GM12892 (cell line): ENCODE results near the gene USP33. TPM values are rescaled to one million over a fixed set of nuclear protein-coding genes. Genes with fewer than 3 reads are reported as not detected.
"Not testable (repeated sequence)": the region's sequence is repeated elsewhere in the genome, so short reads cannot be mapped to it uniquely, and the experiment has no call there.

Experiments used
- DNase-seq: peaks from one replicate; pipeline ENCODE4 v3.0.0; 2011; ENCODE audit not compliant: insufficient read length
- FAIRE-seq: peaks from 2 replicates; lab custom pipeline; 2011; peaks lifted over from hg19 to GRCh38; lab: Jason Lieb, UNC
- POLR2A ChIP-seq: IDR thresholded peaks from 2 replicates; pipeline ENCODE4 v1.6.1; 2011; ENCODE audit warnings: low read depth, low read length, control low read depth
- POLR2AphosphoS5 ChIP-seq: IDR thresholded peaks from 2 replicates; pipeline ENCODE4 v1.6.1; 2011; ENCODE audit warnings: low read depth, low read length, control low read depth
- TAF1 ChIP-seq: IDR thresholded peaks from 2 replicates; pipeline ENCODE4 v1.6.1; 2011; ENCODE audit warnings: low read depth, mild to moderate bottlenecking, control low read depth, low read length, borderline replicate concordance
- polyA plus RNA-seq: library from polyadenylated mRNA; unstranded; fragments of >200 nt; gene quantifications from one replicate; pipeline ENCODE4 v1.2.1, GENCODE V29; 2012; ENCODE audit warnings: missing spikeins, inconsistent platforms; ENCODE audit not compliant: missing spikeins

Gene USP33
- 28.7 TPM for polyA plus RNA-seq

DNA sequence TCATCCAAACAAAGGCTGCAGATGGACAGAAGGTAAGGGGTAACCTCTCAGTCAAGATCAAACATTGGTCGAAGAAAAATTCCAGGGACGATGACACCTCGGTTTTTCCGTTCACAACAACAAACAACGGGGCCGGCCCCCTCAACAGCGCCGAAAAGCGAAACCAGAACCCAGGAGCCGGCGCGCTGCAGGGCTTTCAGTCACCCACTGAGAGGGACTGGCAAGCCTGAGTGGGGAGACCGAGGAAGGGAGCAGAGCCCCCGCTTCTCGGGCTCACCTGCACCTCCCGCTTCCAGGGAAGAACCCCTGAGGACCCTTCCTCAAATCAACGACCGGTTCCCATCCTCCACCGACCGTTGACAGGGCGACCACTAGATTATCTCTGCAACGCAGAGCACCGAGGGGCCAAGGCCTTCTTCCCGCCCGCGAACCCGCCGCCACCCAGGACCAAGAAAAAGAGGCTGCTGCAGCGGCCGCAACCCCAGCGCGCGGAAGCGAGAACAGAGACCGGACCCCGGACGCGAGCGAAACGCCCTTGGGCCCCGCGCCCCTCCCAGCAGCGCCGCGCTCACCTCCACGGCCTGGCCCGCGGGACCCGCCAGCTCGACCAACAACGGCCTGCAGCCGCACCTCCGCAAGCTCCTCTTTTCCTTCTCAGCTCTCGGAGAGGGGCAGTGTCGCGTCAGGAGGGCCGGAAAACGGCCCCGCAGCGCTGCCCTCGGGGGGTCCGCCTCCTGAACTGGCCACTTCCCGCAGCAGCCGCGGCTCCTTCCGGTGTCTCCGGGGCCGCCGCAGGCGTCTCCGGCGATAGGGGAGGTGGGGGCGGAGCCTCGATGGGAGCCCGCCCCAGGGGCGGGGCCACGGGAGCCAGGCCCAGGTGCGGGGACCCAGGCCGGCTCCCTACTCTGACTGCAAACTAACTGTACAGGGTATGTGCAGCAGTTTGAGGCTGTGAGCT is at the start of gene USP33:
TSS of gene USP33 (minus strand) at position 782 of the 958 bp plus-strand sequence. CDS start 18,155 bp downstream, outside the sequence.
- DNase-seq (peak; percentile 73), FAIRE-seq (peak; percentile 93)
- TF ChIP-seq TAF1 = 0 out of 2 replicates have a peak, but pooled peaks have one; percentile 8
- peak; percentile 51; the same call in 1 of the 2 replicates for TF ChIP-seq POLR2AphosphoS5
- peak; percentile 55; the same call in 1 of the 2 replicates for TF ChIP-seq POLR2A

DNA sequence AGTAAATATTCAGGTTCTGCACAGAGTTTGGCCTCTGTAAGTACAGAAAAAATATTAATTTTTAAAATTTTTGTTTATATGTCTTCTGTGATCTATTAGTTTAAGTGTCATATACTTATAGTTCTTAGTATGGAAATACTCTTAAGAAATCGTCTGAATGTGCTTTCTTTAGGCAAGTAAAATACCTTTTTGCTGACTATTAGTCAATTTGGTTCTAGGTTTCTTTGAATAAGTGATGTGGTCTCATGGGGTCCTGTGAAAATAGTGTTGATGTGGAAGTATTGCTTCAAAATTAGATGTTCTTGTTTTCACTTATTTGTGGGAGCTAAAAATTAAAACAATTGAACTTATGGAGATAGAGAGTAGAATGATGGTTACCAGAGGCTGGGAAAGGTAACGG is 43.7 kb upstream of the USP33 start:
- TF ChIP-seq POLR2AphosphoS5 (no peak), POLR2A (no peak), TAF1 (no peak)
- DNase-seq (no peak), FAIRE-seq (no peak)

DNA sequence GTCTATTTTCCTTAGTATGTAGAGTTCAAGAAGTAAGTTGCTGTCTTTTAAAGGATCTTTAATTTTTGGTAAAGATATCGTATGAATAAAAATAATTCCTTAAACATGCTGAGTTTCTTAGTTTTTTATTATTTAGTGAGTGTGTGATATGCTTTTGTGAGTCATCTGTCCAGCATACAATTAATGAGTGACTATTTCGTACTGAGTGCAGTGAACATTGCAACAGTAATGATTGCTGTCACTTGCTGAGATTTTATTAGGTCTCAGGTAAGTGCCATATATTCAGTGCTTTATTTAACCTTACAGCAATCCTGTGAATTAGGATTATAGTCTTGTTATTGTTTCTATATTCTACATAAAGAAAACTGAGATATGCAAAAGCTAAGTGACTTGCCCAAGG is 42.4 kb upstream of the USP33 start:
- DNase-seq (no peak), FAIRE-seq (no peak)
- TF ChIP-seq TAF1 = no peak
- TF ChIP-seq POLR2A = no peak
- no peak for TF ChIP-seq POLR2AphosphoS5

GRCh38 chr1:77797991-77798390 is 38.3 kb upstream of the USP33 start:
- no peak for TF ChIP-seq TAF1
- TF ChIP-seq POLR2AphosphoS5 = no peak
- no peak for TF ChIP-seq POLR2A
- FAIRE-seq = no peak
- no peak for DNase-seq

DNA sequence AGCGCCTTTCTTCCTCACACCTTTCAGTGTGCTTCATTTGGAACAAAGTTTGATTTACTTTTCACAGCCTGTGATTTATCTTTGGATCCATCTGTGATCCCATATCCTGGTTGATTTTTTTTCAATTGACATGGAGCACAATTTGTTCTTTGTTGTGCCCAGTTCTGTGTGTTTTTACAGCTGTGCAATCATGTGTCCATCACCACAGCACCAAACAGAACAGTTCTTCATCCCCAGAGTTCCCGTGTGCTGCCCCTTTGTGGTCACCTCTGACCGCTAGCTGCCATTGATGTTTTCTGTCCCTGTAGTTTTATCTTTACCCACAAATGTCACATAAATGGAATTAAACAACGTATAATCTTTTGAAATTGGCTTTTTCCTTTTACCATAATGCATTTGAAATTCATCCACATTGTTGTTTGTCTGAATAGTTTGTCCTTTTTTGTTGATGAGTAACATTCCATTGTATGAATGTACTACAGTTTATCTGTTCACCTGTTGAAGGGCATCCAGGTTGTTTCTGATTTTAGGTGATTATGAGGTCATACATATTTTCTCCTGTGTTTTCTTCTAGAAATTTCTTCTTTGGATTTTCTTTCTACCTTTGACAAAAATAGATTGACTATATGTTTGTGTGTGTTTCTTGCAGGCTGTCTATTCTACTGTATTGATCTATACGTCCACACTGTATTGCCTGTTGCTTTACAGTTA is 37.2 kb upstream of the USP33 start:
- DNase-seq (no peak), FAIRE-seq (no peak)
- TF ChIP-seq TAF1 = no peak
- TF ChIP-seq POLR2AphosphoS5 = no peak
- TF ChIP-seq POLR2A = no peak

DNA sequence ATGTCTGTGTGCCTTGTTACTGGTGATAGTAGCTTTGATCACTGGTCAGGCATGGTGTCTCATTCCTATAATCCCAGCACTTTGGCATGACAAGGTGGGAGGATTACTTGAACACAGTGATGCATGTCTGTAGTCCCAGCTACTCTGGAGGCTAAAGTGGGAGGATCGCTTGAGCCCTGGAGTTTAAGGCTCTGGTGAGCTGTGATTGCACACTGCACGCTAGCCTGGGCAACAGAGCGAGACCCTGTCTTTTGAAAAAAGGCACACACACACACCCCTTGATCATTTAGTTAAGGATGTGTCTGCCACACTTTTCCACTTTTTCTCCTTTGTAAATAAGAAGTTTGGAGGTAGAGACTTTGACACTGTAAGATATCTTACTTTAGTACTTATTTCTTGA is 34.9 kb upstream of the USP33 start:
- no peak for DNase-seq
- FAIRE-seq = no peak
- TF ChIP-seq POLR2AphosphoS5 = no peak
- TF ChIP-seq POLR2A = no peak
- TF ChIP-seq TAF1 = no peak

- FAIRE-seq, DNase-seq: not testable (repeated sequence)
These were observed 26.6 kb upstream of the USP33 start for GRCh38 chr1:77786093-77786741.

- no peak for DNase-seq
- FAIRE-seq = no peak
- TF ChIP-seq TAF1 = no peak
- TF ChIP-seq POLR2AphosphoS5 = no peak
- TF ChIP-seq POLR2A = no peak
These were observed 23.5 kb upstream of the USP33 start for GRCh38 chr1:77783141-77783540.

DNA sequence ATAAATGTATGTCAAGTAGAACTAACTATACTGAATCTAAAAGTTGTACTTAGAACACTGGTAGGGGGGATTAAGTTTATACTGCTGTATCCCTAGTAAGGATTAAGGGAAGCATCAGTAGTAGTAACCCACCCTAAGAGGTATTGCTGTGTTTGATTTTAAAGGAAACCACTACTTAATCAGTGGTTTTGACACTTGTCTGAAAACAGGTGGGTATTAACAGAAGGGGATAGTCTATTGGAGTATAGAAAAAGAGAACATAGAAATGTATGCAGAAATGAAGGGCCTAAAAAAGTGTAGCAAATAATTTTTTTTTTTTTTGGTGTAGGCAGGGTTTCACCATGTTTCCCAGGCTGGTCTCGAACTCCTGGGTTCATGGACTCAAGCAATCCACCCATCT is 22.0 kb upstream of the USP33 start:
- FAIRE-seq (peak; percentile 54), DNase-seq (no peak)
- TF ChIP-seq POLR2AphosphoS5 = no peak
- no peak for TF ChIP-seq TAF1
- TF ChIP-seq POLR2A = no peak

DNA sequence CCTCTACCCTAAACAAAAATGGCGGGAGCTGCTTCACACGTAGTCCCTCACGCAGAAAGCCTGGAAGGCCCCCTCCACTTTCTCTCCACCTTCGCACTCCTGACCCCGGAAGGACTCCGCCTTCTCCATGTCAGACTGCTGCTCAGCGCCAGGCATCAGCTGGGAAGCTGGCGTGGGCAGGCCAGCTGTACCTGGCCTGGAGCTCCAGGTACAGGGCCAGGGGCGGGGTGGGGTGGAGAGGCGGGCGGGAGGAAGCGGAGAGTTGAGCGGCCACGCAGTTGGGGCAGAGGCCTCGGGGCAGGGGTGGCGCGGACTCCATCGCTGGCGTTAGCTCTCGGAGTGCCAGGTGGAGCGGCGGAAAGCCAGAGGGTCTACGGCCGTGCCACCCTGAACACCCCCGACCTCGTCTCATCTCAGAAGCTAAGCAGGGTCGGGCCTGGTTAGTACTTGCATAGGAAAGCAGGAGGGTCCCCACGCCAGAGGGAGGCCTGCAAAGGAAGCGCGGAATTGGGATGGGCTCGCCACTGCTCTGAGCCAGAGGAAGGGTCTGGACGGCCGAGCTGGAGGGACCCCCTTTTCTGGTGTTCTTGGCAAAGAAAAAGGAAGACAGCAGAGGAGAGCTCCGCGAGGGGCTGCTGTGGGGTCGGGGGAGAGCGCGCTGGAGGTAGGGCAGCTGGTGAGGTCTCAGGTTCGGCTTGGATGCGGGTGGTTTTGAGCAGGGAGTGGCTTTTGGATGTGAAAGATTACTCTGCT is 20.1 kb upstream of the USP33 start, which contains the start of gene MIGA1:
TSS of gene MIGA1 (plus strand) at position 121 of the 753 bp plus-strand sequence. CDS start 3,604 bp downstream, outside the sequence.
- TF ChIP-seq POLR2A (peak; percentile 63), TAF1 (no peak), POLR2AphosphoS5 (peak; percentile 52; the same call in 1 of the 2 replicates)
- DNase-seq (peak; percentile 70), FAIRE-seq (peak; percentile 98)
